Measurements from ENCODE around the gene KLHL28. TPM values are rescaled to one million over a fixed set of nuclear protein-coding genes. Genes with fewer than 3 reads are reported as not detected.

The KLHL28 gene
- total and polyA plus RNA-seq, 2 donors (not counting 1 experiment from before 2014, with no cell fraction given) = 6.1 to 9.7 TPM

DNA sequence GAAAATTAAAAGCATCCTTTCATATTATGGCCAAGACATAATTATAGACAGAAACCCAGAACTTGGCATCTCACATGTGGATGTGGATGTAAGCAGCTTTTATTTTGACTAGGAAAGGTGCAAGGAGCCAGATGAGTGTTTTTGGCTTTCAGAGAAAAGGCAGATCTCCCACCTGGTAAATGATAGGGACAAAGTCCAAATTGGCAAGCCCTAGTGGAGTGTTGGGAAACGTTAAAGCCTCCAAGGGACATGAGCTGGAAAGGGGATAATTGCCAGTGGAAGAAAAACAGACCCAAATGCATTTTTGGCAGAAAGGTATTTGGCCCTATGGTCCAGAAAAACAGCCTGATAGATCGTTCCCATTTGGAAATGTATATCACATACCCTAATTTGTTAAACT is 60.1 kb downstream of the KLHL28 start:
- no peaks in the 10 kb centered on the region for H4K20me1 ChIP-seq (ENCODE audit: control insufficient read depth, extremely low read depth, insufficient read depth, low read length)
- H3K36me3 ChIP-seq (ENCODE audit: control insufficient read depth, insufficient read depth, low read length) = no peaks in the 10 kb centered on the region
- H3K9me3 ChIP-seq (ENCODE audit: control insufficient read depth, insufficient read depth, low read depth, low read length) = no peaks in the 10 kb centered on the region
- DNase-seq (ENCODE audit: low read depth in 2 of 2) = no peak
- H3K27ac ChIP-seq (ENCODE audit: insufficient read depth, low read length) = no peak overlapping the region
- H3K79me2 ChIP-seq (ENCODE audit: control insufficient read depth, insufficient read depth, low read length) = peaks cover 3% of the 10 kb centered on the region
- TF ChIP-seq EZH2 (IDR thresholded peaks at IDR 0.05; ENCODE audit: low read length, missing control alignments) = no peak
- no peak for TF ChIP-seq CTCF (conservative IDR thresholded peaks at IDR 0.05 in 1 of 2, IDR thresholded peaks at IDR 0.05 in 1 of 2; ENCODE audit: low read depth in 1 of 2, low read length in 2 of 2)
- H3K4me3 ChIP-seq (replicated peaks in 1 of 4; ENCODE audit: control extremely low read depth in 1 of 4, insufficient read depth in 1 of 4, low read depth in 3 of 4, low read length in 4 of 4) = no peak overlapping the region
- no peak overlapping the region for H3K9ac ChIP-seq (ENCODE audit: insufficient read depth, low read length)
- no peak overlapping the region for H3K4me2 ChIP-seq (ENCODE audit: extremely low read depth, insufficient read depth, low read length)
- H3K4me1 ChIP-seq (ENCODE audit: control insufficient read depth, extremely low read depth, insufficient read depth, low read length) = no peaks in the 10 kb centered on the region
- H3K27me3 ChIP-seq (ENCODE audit: control insufficient read depth, insufficient read depth, low read length) = no peaks in the 10 kb centered on the region
- no peak overlapping the region for H2AFZ ChIP-seq (ENCODE audit: low read length)

GRCh38 chr14:44898551-44898950 is 63.2 kb downstream of the KLHL28 start:
- Histone ChIP-seq H3K9me3 (ENCODE audit: control insufficient read depth, insufficient read depth, low read depth, low read length) (no peaks in the 10 kb centered on the region), H3K27me3 (ENCODE audit: control insufficient read depth, insufficient read depth, low read length) (no peaks in the 10 kb centered on the region), H3K9ac (ENCODE audit: insufficient read depth, low read length) (peak overlapping the region; percentile 94), H2AFZ (ENCODE audit: low read length) (no peak overlapping the region), H3K36me3 (ENCODE audit: control insufficient read depth, insufficient read depth, low read length) (no peaks in the 10 kb centered on the region), H3K4me3 (replicated peaks in 1 of 4; ENCODE audit: control extremely low read depth in 1 of 4, insufficient read depth in 1 of 4, low read depth in 3 of 4, low read length in 4 of 4) (peak overlapping the region; percentile 80 to 93 (median 87)), H3K4me2 (ENCODE audit: extremely low read depth, insufficient read depth, low read length) (peak overlapping the region; percentile 94), H3K27ac (ENCODE audit: insufficient read depth, low read length) (no peak overlapping the region), H3K79me2 (ENCODE audit: control insufficient read depth, insufficient read depth, low read length) (peaks cover 3% of the 10 kb centered on the region), H3K4me1 (ENCODE audit: control insufficient read depth, extremely low read depth, insufficient read depth, low read length) (peaks cover 7% of the 10 kb centered on the region), H4K20me1 (ENCODE audit: control insufficient read depth, extremely low read depth, insufficient read depth, low read length) (no peaks in the 10 kb centered on the region)
- TF ChIP-seq CTCF (conservative IDR thresholded peaks at IDR 0.05 in 1 of 2, IDR thresholded peaks at IDR 0.05 in 1 of 2; ENCODE audit: low read depth in 1 of 2, low read length in 2 of 2) = no peak
- DNase-seq (ENCODE audit: low read depth in 2 of 2) = peak; percentile 12 to 54

DNA sequence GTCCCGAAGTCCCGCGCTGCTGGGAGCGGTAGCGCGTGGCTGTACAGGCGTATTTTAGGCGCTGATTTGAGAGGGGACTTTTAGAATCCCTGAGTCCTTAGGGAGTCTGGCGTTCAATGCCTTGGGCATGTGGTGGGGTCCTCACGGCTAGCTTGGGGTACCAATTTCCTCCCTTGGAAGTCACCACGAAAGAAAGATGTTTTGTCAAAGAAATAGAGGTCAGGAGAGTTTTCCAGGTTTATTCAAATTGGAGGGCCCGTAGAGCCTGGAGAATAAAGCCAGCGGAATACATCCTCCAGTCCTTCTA is 63.9 kb downstream of the KLHL28 start:
- H3K4me2 ChIP-seq (ENCODE audit: extremely low read depth, insufficient read depth, low read length) = peak overlapping the region; percentile 94
- no peak for TF ChIP-seq EZH2 (IDR thresholded peaks at IDR 0.05; ENCODE audit: low read length, missing control alignments)
- TF ChIP-seq CTCF (conservative IDR thresholded peaks at IDR 0.05 in 1 of 2, IDR thresholded peaks at IDR 0.05 in 1 of 2; ENCODE audit: low read depth in 1 of 2, low read length in 2 of 2) = no peak
- no peaks in the 10 kb centered on the region for H3K27me3 ChIP-seq (ENCODE audit: control insufficient read depth, insufficient read depth, low read length)
- no peaks in the 10 kb centered on the region for H4K20me1 ChIP-seq (ENCODE audit: control insufficient read depth, extremely low read depth, insufficient read depth, low read length)
- no peaks in the 10 kb centered on the region for H3K36me3 ChIP-seq (ENCODE audit: control insufficient read depth, insufficient read depth, low read length)
- H3K9ac ChIP-seq (ENCODE audit: insufficient read depth, low read length) = peak overlapping the region; percentile 94
- H3K27ac ChIP-seq (ENCODE audit: insufficient read depth, low read length) = peak overlapping the region; percentile 96
- H3K79me2 ChIP-seq (ENCODE audit: control insufficient read depth, insufficient read depth, low read length) = peaks cover 3% of the 10 kb centered on the region
- H3K4me3 ChIP-seq (replicated peaks in 1 of 4; ENCODE audit: control extremely low read depth in 1 of 4, insufficient read depth in 1 of 4, low read depth in 3 of 4, low read length in 4 of 4) = peak overlapping the region; percentile 80 to 93 (median 87)
- H3K9me3 ChIP-seq (ENCODE audit: control insufficient read depth, insufficient read depth, low read depth, low read length) = no peaks in the 10 kb centered on the region
- peaks cover 7% of the 10 kb centered on the region for H3K4me1 ChIP-seq (ENCODE audit: control insufficient read depth, extremely low read depth, insufficient read depth, low read length)
- peak overlapping the region; percentile 64 for H2AFZ ChIP-seq (ENCODE audit: low read length)
- peak in 1 of 2 donors; percentile 54 for DNase-seq (ENCODE audit: low read depth in 2 of 2)
